22Rv1 (cell line): ENCODE results near the gene INTS2.

ENCODE experiments used
- CTCF ChIP-seq: fragments of 450-650 bp; IDR thresholded peaks from 2 replicates; pipeline ENCODE4 v1.5.1; 2017; ENCODE audit warnings: mild to moderate bottlenecking
- ZFX ChIP-seq: fragments of 450-650 bp; IDR thresholded peaks from 2 replicates; pipeline ENCODE4 v1.6.1; 2017; ENCODE audit warnings: antibody characterized with exemption, borderline replicate concordance

GRCh38 chr17:61828694-61829093 is 99.1 kb downstream of the INTS2 start:
- TF ChIP-seq CTCF (no peak), ZFX (no peak)
